ENCODE results near the gene MEIS2.

Gene MEIS2

GRCh38 chr15:36866896-36867295 lies 233.5 kb downstream of the MEIS2 start:
- no peaks in the 10 kb centered on the region for H3K27me3 ChIP-seq (ENCODE audit: control insufficient read depth, insufficient read depth, low read length)
- no peaks in the 10 kb centered on the region for H3K36me3 ChIP-seq (ENCODE audit: control insufficient read depth, insufficient read depth, low read length)
- no peak overlapping the region for H3K27ac ChIP-seq (ENCODE audit: low read depth, low read length)
- no peaks in the 10 kb centered on the region for H3K4me1 ChIP-seq (ENCODE audit: control insufficient read depth, insufficient read depth, low read length)
- H3K9ac ChIP-seq (ENCODE audit: low read depth, low read length): no peak overlapping the region
- no peaks in the 10 kb centered on the region for H3K9me3 ChIP-seq (ENCODE audit: control insufficient read depth, insufficient read depth, low read length)
- H3K4me3 ChIP-seq (ENCODE audit: low read depth, low read length): no peak overlapping the region

DNA sequence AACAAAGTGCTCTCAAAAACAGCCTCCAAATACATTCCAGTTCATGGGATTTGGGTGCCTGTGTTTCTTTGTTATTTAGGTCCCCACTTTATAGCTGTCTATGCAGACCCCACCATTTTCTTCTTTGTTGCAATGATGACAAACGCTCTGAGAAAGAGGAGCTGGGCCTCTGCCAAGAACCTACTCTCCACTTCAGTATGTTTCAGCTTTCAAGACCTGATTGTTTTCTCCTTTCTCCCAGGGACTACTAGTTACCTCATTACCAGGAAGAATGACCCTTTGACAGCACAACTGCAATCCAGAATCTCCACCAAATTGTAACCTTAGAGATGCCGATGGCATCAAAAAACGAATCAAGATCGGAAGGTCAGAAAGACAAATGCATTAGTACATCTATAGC lies 236.8 kb downstream of the MEIS2 start:
- no peak overlapping the region for H3K4me3 ChIP-seq (ENCODE audit: low read depth, low read length)

DNA sequence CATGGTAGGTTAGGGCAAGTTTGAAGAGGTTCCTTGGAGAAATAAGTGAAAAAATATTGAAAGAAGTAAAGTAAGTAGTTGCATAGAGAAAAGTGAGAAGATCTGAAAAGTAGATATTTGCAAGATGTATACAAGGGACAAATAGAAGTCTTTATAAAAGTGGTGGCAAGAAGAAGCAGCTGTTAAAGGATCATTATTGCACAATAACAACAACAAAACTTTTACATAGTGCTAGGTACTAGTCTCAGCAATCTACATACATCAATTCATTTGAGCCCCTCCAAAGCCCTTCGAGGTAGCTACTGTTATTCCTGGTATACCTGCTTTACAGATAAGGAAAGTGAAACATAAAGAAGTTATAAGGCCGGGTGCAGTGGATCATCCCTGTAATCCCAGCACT lies 239.6 kb downstream of the MEIS2 start:
- Histone ChIP-seq H3K9me3 (ENCODE audit: control insufficient read depth, insufficient read depth, low read length) (no peaks in the 10 kb centered on the region), H3K36me3 (ENCODE audit: control insufficient read depth, insufficient read depth, low read length) (no peaks in the 10 kb centered on the region), H3K9ac (ENCODE audit: low read depth, low read length) (no peak overlapping the region), H3K4me3 (ENCODE audit: low read depth, low read length) (no peak overlapping the region), H3K4me1 (ENCODE audit: control insufficient read depth, insufficient read depth, low read length) (peaks cover 3% of the 10 kb centered on the region; the same call in 1 of the 2 replicates), H3K27ac (ENCODE audit: low read depth, low read length) (no peak overlapping the region), H3K27me3 (ENCODE audit: control insufficient read depth, insufficient read depth, low read length) (no peaks in the 10 kb centered on the region)

More for the DNA sequence above, 236.8 kb downstream of the MEIS2 start:
- no peaks in the 10 kb centered on the region for H3K27me3 ChIP-seq (ENCODE audit: control insufficient read depth, insufficient read depth, low read length)
- no peaks in the 10 kb centered on the region for H3K9me3 ChIP-seq (ENCODE audit: control insufficient read depth, insufficient read depth, low read length)
- no peaks in the 10 kb centered on the region for H3K4me1 ChIP-seq (ENCODE audit: control insufficient read depth, insufficient read depth, low read length)
- H3K27ac ChIP-seq (ENCODE audit: low read depth, low read length): no peak overlapping the region
- H3K9ac ChIP-seq (ENCODE audit: low read depth, low read length): no peak overlapping the region
- H3K36me3 ChIP-seq (ENCODE audit: control insufficient read depth, insufficient read depth, low read length): no peaks in the 10 kb centered on the region

DNA sequence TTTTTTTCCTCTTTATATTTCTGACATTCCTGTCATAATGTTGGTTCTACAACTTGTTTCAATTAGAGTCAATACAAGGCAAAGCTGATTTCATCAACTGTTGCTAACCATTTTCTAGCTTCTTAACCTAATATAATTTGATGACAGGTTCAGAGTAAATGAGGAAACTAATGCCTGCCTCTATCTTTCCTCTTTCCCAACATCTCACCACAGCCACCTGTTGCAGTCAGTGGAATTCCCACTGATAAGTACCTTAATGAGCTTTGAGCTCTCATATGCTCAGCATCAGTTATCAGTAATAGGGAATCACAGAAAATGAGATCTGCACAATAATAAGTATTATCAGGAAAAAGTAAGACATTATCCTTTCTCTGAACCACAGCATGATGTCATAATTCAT lies 241.9 kb downstream of the MEIS2 start:
- no peak overlapping the region for H3K4me3 ChIP-seq (ENCODE audit: low read depth, low read length)
- peaks cover 3% of the 10 kb centered on the region; the same call in 1 of the 2 replicates for H3K4me1 ChIP-seq (ENCODE audit: control insufficient read depth, insufficient read depth, low read length)
- H3K27ac ChIP-seq (ENCODE audit: low read depth, low read length): no peak overlapping the region
- H3K9me3 ChIP-seq (ENCODE audit: control insufficient read depth, insufficient read depth, low read length): no peaks in the 10 kb centered on the region
- no peaks in the 10 kb centered on the region for H3K27me3 ChIP-seq (ENCODE audit: control insufficient read depth, insufficient read depth, low read length)
- no peak overlapping the region for H3K9ac ChIP-seq (ENCODE audit: low read depth, low read length)
- H3K36me3 ChIP-seq (ENCODE audit: control insufficient read depth, insufficient read depth, low read length): no peaks in the 10 kb centered on the region

- Histone ChIP-seq H3K27ac (ENCODE audit: low read depth, low read length) (no peak overlapping the region), H3K4me3 (ENCODE audit: low read depth, low read length) (no peak overlapping the region), H3K9ac (ENCODE audit: low read depth, low read length) (no peak overlapping the region), H3K9me3 (ENCODE audit: control insufficient read depth, insufficient read depth, low read length) (no peaks in the 10 kb centered on the region), H3K4me1 (ENCODE audit: control insufficient read depth, insufficient read depth, low read length) (peaks cover 3% of the 10 kb centered on the region; the same call in 1 of the 2 replicates), H3K36me3 (ENCODE audit: control insufficient read depth, insufficient read depth, low read length) (no peaks in the 10 kb centered on the region), H3K27me3 (ENCODE audit: control insufficient read depth, insufficient read depth, low read length) (no peaks in the 10 kb centered on the region)
These were observed 243.9 kb downstream of the MEIS2 start for GRCh38 chr15:36856339-36856973.

DNA sequence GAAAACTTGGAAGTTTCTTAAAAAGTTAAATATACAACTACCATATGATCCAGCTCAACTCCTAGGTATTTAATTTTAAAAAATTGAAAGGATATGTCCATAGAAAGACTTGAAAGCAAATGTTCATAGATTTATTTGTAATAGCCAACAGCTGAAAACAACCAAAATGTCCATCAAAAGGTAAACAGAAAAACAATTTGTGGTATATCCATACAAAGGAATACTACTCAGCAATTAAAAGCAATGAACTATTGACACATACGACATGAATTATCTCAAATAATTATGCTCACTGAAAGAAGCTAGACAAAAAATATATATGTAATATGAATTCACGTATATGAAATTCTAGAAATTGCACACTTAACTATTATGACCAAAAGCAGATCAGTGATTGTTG lies 249.5 kb downstream of the MEIS2 start:
- H3K4me3 ChIP-seq (ENCODE audit: low read depth, low read length): no peak overlapping the region
- peaks cover 4% of the 10 kb centered on the region; the same call in 1 of the 2 replicates for H3K9me3 ChIP-seq (ENCODE audit: control insufficient read depth, insufficient read depth, low read length)
- H3K27me3 ChIP-seq (ENCODE audit: control insufficient read depth, insufficient read depth, low read length): no peaks in the 10 kb centered on the region
- H3K27ac ChIP-seq (ENCODE audit: low read depth, low read length): no peak overlapping the region
- H3K4me1 ChIP-seq (ENCODE audit: control insufficient read depth, insufficient read depth, low read length): no peaks in the 10 kb centered on the region
- no peak overlapping the region for H3K9ac ChIP-seq (ENCODE audit: low read depth, low read length)
- H3K36me3 ChIP-seq (ENCODE audit: control insufficient read depth, insufficient read depth, low read length): no peaks in the 10 kb centered on the region

- no peak overlapping the region for H3K27ac ChIP-seq (ENCODE audit: low read depth, low read length)
- no peak overlapping the region for H3K9ac ChIP-seq (ENCODE audit: low read depth, low read length)
- 0 out of 2 replicates have a peak, but pooled peaks cover 4% of the 10 kb centered on the region for H3K4me1 ChIP-seq (ENCODE audit: control insufficient read depth, insufficient read depth, low read length)
- H3K36me3 ChIP-seq (ENCODE audit: control insufficient read depth, insufficient read depth, low read length): no peaks in the 10 kb centered on the region
- no peak overlapping the region for H3K4me3 ChIP-seq (ENCODE audit: low read depth, low read length)
- no peaks in the 10 kb centered on the region for H3K27me3 ChIP-seq (ENCODE audit: control insufficient read depth, insufficient read depth, low read length)
- no peaks in the 10 kb centered on the region for H3K9me3 ChIP-seq (ENCODE audit: control insufficient read depth, insufficient read depth, low read length)
These were observed 255.1 kb downstream of the MEIS2 start for GRCh38 chr15:36845270-36845669.

DNA sequence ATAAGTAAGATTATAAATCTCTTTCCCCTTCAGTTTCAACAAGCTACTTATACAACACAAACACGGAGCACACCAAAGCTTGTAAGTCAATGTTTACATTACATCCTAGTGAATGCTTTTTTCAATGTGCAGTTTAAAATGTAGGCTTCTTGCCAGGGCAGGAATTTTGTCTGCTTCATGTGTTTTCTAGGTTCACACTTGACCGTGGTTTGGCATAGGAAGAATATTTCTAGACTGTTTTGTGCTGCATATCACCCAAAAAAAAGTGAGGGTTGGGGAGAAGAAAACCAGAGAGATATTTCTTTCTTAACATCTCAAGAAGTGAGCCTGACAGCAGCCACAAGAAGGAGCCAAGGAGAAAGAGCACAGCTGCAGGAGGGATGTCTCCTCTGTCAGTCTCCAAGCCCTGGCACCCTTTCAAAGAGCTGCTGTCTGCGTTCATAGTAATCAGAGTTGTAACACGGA lies 255.8 kb downstream of the MEIS2 start:
- no peaks in the 10 kb centered on the region for H3K9me3 ChIP-seq (ENCODE audit: control insufficient read depth, insufficient read depth, low read length)
- no peaks in the 10 kb centered on the region for H3K27me3 ChIP-seq (ENCODE audit: control insufficient read depth, insufficient read depth, low read length)
- H3K9ac ChIP-seq (ENCODE audit: low read depth, low read length): no peak overlapping the region
- 0 out of 2 replicates have a peak, but pooled peaks cover 4% of the 10 kb centered on the region for H3K4me1 ChIP-seq (ENCODE audit: control insufficient read depth, insufficient read depth, low read length)
- H3K27ac ChIP-seq (ENCODE audit: low read depth, low read length): no peak overlapping the region
- H3K36me3 ChIP-seq (ENCODE audit: control insufficient read depth, insufficient read depth, low read length): no peaks in the 10 kb centered on the region
- H3K4me3 ChIP-seq (ENCODE audit: low read depth, low read length): no peak overlapping the region

DNA sequence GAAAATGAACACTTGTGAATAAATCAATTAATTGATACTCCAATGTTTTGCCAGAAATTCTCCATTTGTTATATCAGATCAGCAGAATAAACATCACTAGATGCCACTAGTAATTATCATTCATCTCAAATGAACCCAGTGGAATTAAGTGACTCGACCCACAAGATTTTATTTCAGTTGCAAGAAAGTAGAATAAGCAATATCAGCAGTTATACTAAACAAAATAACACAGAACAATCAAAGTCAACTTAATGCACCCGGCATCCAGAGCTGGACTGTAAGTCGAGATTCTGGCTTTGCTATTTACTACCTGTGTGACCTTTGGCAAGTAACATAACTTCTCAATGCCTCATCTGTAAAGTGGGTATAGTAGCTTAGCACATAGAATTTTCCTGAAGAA lies 256.5 kb downstream of the MEIS2 start:
- no peaks in the 10 kb centered on the region for H3K27me3 ChIP-seq (ENCODE audit: control insufficient read depth, insufficient read depth, low read length)
- H3K27ac ChIP-seq (ENCODE audit: low read depth, low read length): no peak overlapping the region
- H3K4me1 ChIP-seq (ENCODE audit: control insufficient read depth, insufficient read depth, low read length): 0 out of 2 replicates have a peak, but pooled peaks cover 4% of the 10 kb centered on the region
- H3K9me3 ChIP-seq (ENCODE audit: control insufficient read depth, insufficient read depth, low read length): no peaks in the 10 kb centered on the region
- H3K36me3 ChIP-seq (ENCODE audit: control insufficient read depth, insufficient read depth, low read length): no peaks in the 10 kb centered on the region
- H3K9ac ChIP-seq (ENCODE audit: low read depth, low read length): no peak overlapping the region
- H3K4me3 ChIP-seq (ENCODE audit: low read depth, low read length): no peak overlapping the region

DNA sequence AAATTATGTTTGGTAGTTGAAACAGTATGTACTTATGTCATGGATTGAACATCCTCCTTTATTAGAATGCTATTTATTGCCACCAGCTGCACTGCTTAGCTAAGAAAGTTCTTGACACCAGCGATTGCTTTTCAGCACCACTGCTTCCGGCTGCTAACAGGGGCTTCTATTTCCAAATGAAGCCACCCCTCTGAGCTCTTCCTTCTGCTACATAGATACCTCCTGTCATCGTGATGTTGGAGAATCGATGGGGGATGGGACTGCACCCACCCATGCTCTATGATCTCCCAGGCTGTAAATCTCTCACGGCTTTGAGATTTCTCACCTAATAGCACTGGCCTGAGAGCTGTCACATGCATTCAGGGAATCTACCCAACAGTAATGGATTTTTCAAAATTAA lies 259.2 kb downstream of the MEIS2 start:
- Histone ChIP-seq H3K9ac (ENCODE audit: low read depth, low read length) (no peak overlapping the region), H3K27ac (ENCODE audit: low read depth, low read length) (no peak overlapping the region), H3K4me1 (ENCODE audit: control insufficient read depth, insufficient read depth, low read length) (0 out of 2 replicates have a peak, but pooled peaks cover 4% of the 10 kb centered on the region), H3K4me3 (ENCODE audit: low read depth, low read length) (no peak overlapping the region), H3K36me3 (ENCODE audit: control insufficient read depth, insufficient read depth, low read length) (no peaks in the 10 kb centered on the region), H3K9me3 (ENCODE audit: control insufficient read depth, insufficient read depth, low read length) (no peaks in the 10 kb centered on the region), H3K27me3 (ENCODE audit: control insufficient read depth, insufficient read depth, low read length) (no peaks in the 10 kb centered on the region)
